Activated CD4-positive, alpha-beta memory T cell treated with anti-CD3 and anti-CD28 coated beads for 36 hours (primary cell): ENCODE measurements around the gene GYG1. TPM values are rescaled to one million over a fixed set of nuclear protein-coding genes. Genes with fewer than 3 reads are reported as not detected.
"Not testable (repeated sequence)": the region's sequence is repeated elsewhere in the genome, so short reads cannot be mapped to it uniquely, and the experiment has no call there.

Source experiments
- CTCF ChIA-PET: fragments of 350-600 bp; sonication (Branson Sonifier 250); formaldehyde crosslinking; loops from one replicate; lab custom pipeline; 2021; ENCODE audit warnings: antibody characterized with exemption, inconsistent platforms; lab: Charles Lee
- POLR2A ChIA-PET: fragments of 350-600 bp; sonication (Branson Sonifier 250); formaldehyde crosslinking; loops from one replicate; lab custom pipeline; 2021; ENCODE audit warnings: antibody characterized with exemption; lab: Charles Lee
- DNase-seq: peaks from one replicate; pipeline ENCODE4 v3.0.0-alpha.2; 2020
- H3K27ac Mint-ChIP-seq: one replicate; pipeline ENCODE4 v1.8.0; 2021; ENCODE audit warnings: mixed read lengths
- H3K27me3 Mint-ChIP-seq: one replicate; pipeline ENCODE4 v1.8.0; 2021; ENCODE audit warnings: mixed read lengths
- H3K36me3 Mint-ChIP-seq: one replicate; pipeline ENCODE4 v1.8.0; 2021; ENCODE audit warnings: mixed read lengths
- H3K4me1 Mint-ChIP-seq: one replicate; pipeline ENCODE4 v1.8.0; 2021; ENCODE audit warnings: low read depth, mixed read lengths
- H3K4me3 Mint-ChIP-seq: one replicate; pipeline ENCODE4 v1.8.0; 2021; ENCODE audit warnings: mild to moderate bottlenecking, mixed read lengths
- H3K9me3 Mint-ChIP-seq: one replicate; pipeline ENCODE4 v1.8.0; 2021; ENCODE audit warnings: mixed read lengths
- intact Hi-C: fragments of 100-400 bp; cut with micrococcal nuclease; formaldehyde crosslinking; loops from one replicate; pipeline ENCODE4 v1.15.1; 2023
- total RNA-seq, 2 experiments: library from RNA; stranded (reverse); gene quantifications; one replicate each; pipeline ENCODE4 v1.2.3, GENCODE V29; 2021

The GYG1 gene
- total RNA-seq, 2 experiments from 2014 or later, result 21.5 to 22.1 TPM

- Mint-ChIP-seq H3K27ac (no peak overlapping the region), H3K9me3 (no peaks in the 10 kb centered on the region), H3K36me3 (no peaks in the 10 kb centered on the region), H3K4me3 (no peak overlapping the region), H3K4me1 (peaks cover 9% of the 10 kb centered on the region), H3K27me3 (peaks cover 6% of the 10 kb centered on the region)
- POLR2A ChIA-PET, result no interaction called here
- CTCF ChIA-PET, result interaction anchor here (0.9 to 1.8 kb wide), 2 partner anchors 10 to 315 kb away, joined by 4 to 6 read pairs; no protein-coding TSS in a partner anchor
- no peak for DNase-seq
- intact Hi-C loops, result loop anchor here (10.0 kb wide), 1 partner anchor 526 kb away; no protein-coding TSS in a partner anchor
Measured at GRCh38 chr3:148958696-148959095, 32.6 kb upstream of the GYG1 start.

DNA sequence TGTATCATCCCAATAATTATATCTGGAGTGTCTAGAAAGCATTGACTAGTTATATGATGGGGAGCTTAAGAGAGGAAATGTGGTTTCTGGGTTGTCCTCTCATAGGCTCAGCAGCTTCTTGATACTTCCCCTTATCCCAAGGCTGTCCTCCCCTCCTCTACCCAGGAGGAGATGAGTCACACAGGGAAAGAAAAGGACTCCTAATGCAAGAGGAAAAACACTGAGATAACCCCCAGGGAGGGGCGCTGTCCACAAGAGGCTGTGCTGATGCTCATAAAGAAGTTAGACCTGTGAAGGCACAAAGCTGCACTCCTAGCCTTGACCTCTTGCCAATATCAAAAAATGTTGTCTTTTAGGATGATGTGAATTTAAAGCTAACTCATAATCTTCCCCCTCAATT is 28.8 kb upstream of the GYG1 start:
- Mint-ChIP-seq H3K27ac (no peak overlapping the region), H3K4me1 (peaks cover 2% of the 10 kb centered on the region), H3K27me3 (peaks cover 6% of the 10 kb centered on the region), H3K9me3 (no peaks in the 10 kb centered on the region), H3K36me3 (no peaks in the 10 kb centered on the region), H3K4me3 (no peak overlapping the region)
- intact Hi-C loops, result loop anchor here (2.0 kb wide), 1 partner anchor 28 kb away; the partner anchor contains the start of gene GYG1
- ChIA-PET CTCF (interaction anchor here (1.1 to 1.7 kb wide), 2 partner anchors 12 to 313 kb away, joined by 3 to 4 read pairs; no protein-coding TSS in a partner anchor), POLR2A (no interaction called here)
- DNase-seq, result no peak

GRCh38 chr3:148964809-148965208 is 26.5 kb upstream of the GYG1 start:
- intact Hi-C loops, result no loop called here
- no peak overlapping the region for H3K27ac Mint-ChIP-seq
- H3K4me1 Mint-ChIP-seq, result no peaks in the 10 kb centered on the region
- H3K36me3 Mint-ChIP-seq, result no peaks in the 10 kb centered on the region
- POLR2A ChIA-PET, result no interaction called here
- no peak for DNase-seq
- peaks cover 6% of the 10 kb centered on the region for H3K27me3 Mint-ChIP-seq
- no peaks in the 10 kb centered on the region for H3K9me3 Mint-ChIP-seq
- no peak overlapping the region for H3K4me3 Mint-ChIP-seq
- CTCF ChIA-PET, result interaction anchor here (1.5 kb wide), 1 partner anchor 9 kb away, joined by 4 read pairs; no protein-coding TSS in a partner anchor

- H3K36me3 Mint-ChIP-seq, result no peaks in the 10 kb centered on the region
- no peak overlapping the region for H3K4me3 Mint-ChIP-seq
- H3K4me1 Mint-ChIP-seq, result no peaks in the 10 kb centered on the region
- H3K9me3 Mint-ChIP-seq, result no peaks in the 10 kb centered on the region
- H3K27me3 Mint-ChIP-seq, result no peaks in the 10 kb centered on the region
- POLR2A ChIA-PET, result no interaction called here
- DNase-seq, result no peak
- CTCF ChIA-PET, result no interaction called here
- intact Hi-C loops, result no loop called here
- H3K27ac Mint-ChIP-seq, result no peak overlapping the region
Measured at GRCh38 chr3:148968321-148968720, 23.0 kb upstream of the GYG1 start.

GRCh38 chr3:148970271-148970670 is 21.1 kb upstream of the GYG1 start:
- Mint-ChIP-seq H3K4me3 (no peak overlapping the region), H3K27me3 (no peaks in the 10 kb centered on the region), H3K4me1 (peaks cover 3% of the 10 kb centered on the region), H3K9me3 (no peaks in the 10 kb centered on the region), H3K36me3 (no peaks in the 10 kb centered on the region), H3K27ac (no peak overlapping the region)
- no peak for DNase-seq
- intact Hi-C loops, result no loop called here
- POLR2A ChIA-PET, result no interaction called here
- CTCF ChIA-PET, result interaction anchor here (0.7 to 1.3 kb wide), 2 partner anchors 15 to 117 kb away, joined by 3 to 7 read pairs; no protein-coding TSS in a partner anchor

GRCh38 chr3:148971401-148972163 is 19.8 kb upstream of the GYG1 start:
- intact Hi-C loops, result no loop called here
- Mint-ChIP-seq H3K27me3 (no peaks in the 10 kb centered on the region), H3K9me3 (no peaks in the 10 kb centered on the region), H3K36me3 (no peaks in the 10 kb centered on the region), H3K27ac (no peak overlapping the region), H3K4me1 (peaks cover 3% of the 10 kb centered on the region), H3K4me3 (no peak overlapping the region)
- DNase-seq, result no peak
- ChIA-PET CTCF (no interaction called here), POLR2A (no interaction called here)

GRCh38 chr3:148974726-148975125 is 16.6 kb upstream of the GYG1 start:
- Mint-ChIP-seq H3K9me3 (no peaks in the 10 kb centered on the region), H3K27me3 (peaks cover 2% of the 10 kb centered on the region), H3K27ac (no peak overlapping the region), H3K4me3 (no peak overlapping the region), H3K36me3 (no peaks in the 10 kb centered on the region), H3K4me1 (peaks cover 3% of the 10 kb centered on the region)
- intact Hi-C loops, result no loop called here
- ChIA-PET POLR2A (no interaction called here), CTCF (no interaction called here)
- no peak for DNase-seq

DNA sequence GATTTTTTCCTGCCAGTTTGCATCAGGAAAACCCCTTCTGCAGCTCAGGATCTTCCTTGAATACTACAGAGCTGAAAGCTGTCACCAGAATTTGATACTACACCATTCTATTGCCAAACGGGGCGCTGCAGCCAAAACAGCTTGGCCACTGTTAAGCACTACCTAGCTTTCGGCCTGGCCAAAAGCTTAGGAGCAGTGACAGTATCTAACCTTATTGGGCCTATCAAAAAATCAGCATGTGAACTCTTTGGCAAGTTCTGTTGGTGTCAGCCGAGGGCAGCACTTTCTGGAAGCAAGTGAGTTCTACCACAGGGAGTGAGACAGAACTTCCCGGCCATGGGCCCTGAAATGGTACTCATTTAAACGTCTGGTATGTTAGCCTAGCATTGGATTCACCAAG is 16.1 kb upstream of the GYG1 start:
- CTCF ChIA-PET, result no interaction called here

GRCh38 chr3:148975696-148976095 is 15.6 kb upstream of the GYG1 start:
- Mint-ChIP-seq H3K4me1 (peaks cover 3% of the 10 kb centered on the region), H3K4me3 (no peak overlapping the region), H3K27ac (no peak overlapping the region), H3K9me3 (no peaks in the 10 kb centered on the region), H3K27me3 (peaks cover 4% of the 10 kb centered on the region), H3K36me3 (no peaks in the 10 kb centered on the region)
- ChIA-PET POLR2A (no interaction called here), CTCF (no interaction called here)
- no peak for DNase-seq
- intact Hi-C loops, result no loop called here

More for the DNA sequence above, 16.1 kb upstream of the GYG1 start:
- Mint-ChIP-seq H3K27ac (no peak overlapping the region), H3K36me3 (no peaks in the 10 kb centered on the region), H3K4me3 (no peak overlapping the region), H3K9me3 (no peaks in the 10 kb centered on the region), H3K4me1 (peaks cover 3% of the 10 kb centered on the region), H3K27me3 (peaks cover 2% of the 10 kb centered on the region)
- POLR2A ChIA-PET, result no interaction called here
- intact Hi-C loops, result no loop called here
- no peak for DNase-seq

DNA sequence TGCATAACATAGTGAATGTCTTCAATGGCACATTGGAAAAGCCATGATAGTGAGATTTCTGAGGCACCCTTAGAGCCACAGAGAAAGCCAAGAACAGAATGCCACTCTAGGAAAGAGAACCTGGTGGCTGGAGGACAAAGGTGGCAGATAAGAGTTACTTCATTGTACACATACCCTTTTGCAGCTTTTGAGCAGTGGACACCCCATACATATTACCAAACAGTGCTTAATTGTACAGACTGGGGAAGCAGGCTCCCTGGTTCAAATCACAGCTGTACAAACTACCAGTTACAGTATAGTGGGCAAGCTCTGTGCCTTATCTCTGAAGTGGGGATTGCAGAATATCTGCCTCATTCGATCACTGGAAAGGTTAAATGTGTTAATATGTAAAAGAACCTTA is 10.1 kb upstream of the GYG1 start:
- H3K27ac Mint-ChIP-seq, result no peak overlapping the region
- CTCF ChIA-PET, result no interaction called here

DNA sequence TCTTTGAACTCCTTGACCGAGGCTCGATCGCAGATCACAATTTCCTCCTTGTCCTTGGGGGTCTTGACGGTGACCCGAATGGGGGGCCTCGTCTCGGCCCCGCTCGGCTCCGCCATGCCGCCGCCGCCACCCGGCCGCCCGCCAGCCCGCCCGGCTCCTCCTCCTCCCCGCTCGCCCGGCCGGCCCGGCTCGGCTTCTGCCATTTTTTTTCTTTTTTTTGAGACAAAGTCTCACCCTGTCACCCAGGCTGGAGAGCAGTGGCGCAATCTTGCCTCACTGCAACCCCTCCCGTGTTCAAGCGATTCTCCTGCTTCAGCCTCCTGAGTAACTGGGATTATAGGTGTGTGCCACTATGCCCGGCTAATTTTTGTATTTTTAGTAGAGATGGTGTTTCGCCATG is 3.8 kb upstream of the GYG1 start:
- H3K4me3 Mint-ChIP-seq, H3K9me3 Mint-ChIP-seq, H3K27me3 Mint-ChIP-seq, H3K27ac Mint-ChIP-seq, intact Hi-C loops, POLR2A ChIA-PET, DNase-seq, H3K36me3 Mint-ChIP-seq: not testable (repeated sequence)
- peaks cover 16% of the 10 kb centered on the region for H3K4me1 Mint-ChIP-seq
- CTCF ChIA-PET, result interaction anchor here (0.6 kb wide), 1 partner anchor 133 kb away, joined by 3 read pairs; no protein-coding TSS in a partner anchor

More for the DNA sequence above, 10.1 kb upstream of the GYG1 start:
- Mint-ChIP-seq H3K4me1 (no peaks in the 10 kb centered on the region), H3K4me3 (no peak overlapping the region), H3K9me3 (no peaks in the 10 kb centered on the region), H3K27me3 (peaks cover 8% of the 10 kb centered on the region), H3K36me3 (no peaks in the 10 kb centered on the region)
- POLR2A ChIA-PET, result no interaction called here
- DNase-seq, result no peak
- intact Hi-C loops, result no loop called here

DNA sequence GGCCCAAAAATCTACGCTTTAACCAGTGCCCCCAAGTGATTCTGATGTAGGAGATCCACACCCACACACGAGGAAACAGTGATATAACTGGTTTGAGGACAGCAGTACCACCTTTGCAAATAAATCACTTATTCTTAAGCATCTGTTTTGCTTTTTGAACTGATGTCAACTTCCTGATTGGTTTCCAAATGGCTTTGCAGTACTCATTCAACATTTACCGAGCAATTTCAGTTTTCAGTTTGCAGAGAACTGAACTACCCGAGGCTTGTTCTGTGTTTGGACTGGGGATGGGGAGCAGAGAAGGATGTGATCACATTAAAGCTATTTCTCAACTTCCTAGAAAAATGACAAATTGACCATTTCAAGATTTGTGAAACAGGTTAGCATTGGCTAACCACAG is 1.1 kb upstream of the GYG1 start:
- Mint-ChIP-seq H3K4me1 (peaks cover 30% of the 10 kb centered on the region), H3K4me3 (peak overlapping the region; percentile 27), H3K27ac (peak overlapping the region; percentile 77), H3K36me3 (peaks cover 2% of the 10 kb centered on the region), H3K9me3 (no peaks in the 10 kb centered on the region), H3K27me3 (no peaks in the 10 kb centered on the region)
- DNase-seq, result peak; percentile 24
- CTCF ChIA-PET, result interaction anchor here (1.1 to 2.4 kb wide), 3 partner anchors 8 to 130 kb away, joined by 3 to 6 read pairs (median 4); no protein-coding TSS in a partner anchor
- intact Hi-C loops, result loop anchor here (1.0 to 2.0 kb wide), 4 partner anchors 15 to 96 kb away; partner anchors contain the start of gene HLTF
- POLR2A ChIA-PET, result interaction anchor here (0.9 to 1.0 kb wide), 2 partner anchors 27 to 95 kb away, joined by 3 read pairs; no protein-coding TSS in a partner anchor
